HL-60 (cell line): Measurements from ENCODE around the gene LSM12.

Experiments used
- GABPA ChIP-seq: IDR thresholded peaks from 2 replicates; pipeline ENCODE4 v1.6.1; 2012; ENCODE audit warnings: low read depth
- POLR2AphosphoS5 ChIP-seq: IDR thresholded peaks from 2 replicates; pipeline ENCODE4 v1.6.1; 2012; ENCODE audit warnings: low read depth
- SPI1 ChIP-seq: IDR thresholded peaks from 2 replicates; pipeline ENCODE4 v1.6.1; 2012; ENCODE audit warnings: low read depth, mild to moderate bottlenecking, borderline replicate concordance
- TF ChIP-seq, protein P1 (sequence below): IDR thresholded peaks from one replicate; pipeline ENCODE4 v1.5.1; 2011; ENCODE audit warnings: low read length, control low read depth, inconsistent platforms; ENCODE audit not compliant: insufficient read depth
- TF ChIP-seq, protein P2 (sequence below): IDR thresholded peaks from 2 replicates; pipeline ENCODE4 v1.6.1; 2012; ENCODE audit warnings: low read depth; ENCODE audit not compliant: insufficient replicate concordance

DNA sequence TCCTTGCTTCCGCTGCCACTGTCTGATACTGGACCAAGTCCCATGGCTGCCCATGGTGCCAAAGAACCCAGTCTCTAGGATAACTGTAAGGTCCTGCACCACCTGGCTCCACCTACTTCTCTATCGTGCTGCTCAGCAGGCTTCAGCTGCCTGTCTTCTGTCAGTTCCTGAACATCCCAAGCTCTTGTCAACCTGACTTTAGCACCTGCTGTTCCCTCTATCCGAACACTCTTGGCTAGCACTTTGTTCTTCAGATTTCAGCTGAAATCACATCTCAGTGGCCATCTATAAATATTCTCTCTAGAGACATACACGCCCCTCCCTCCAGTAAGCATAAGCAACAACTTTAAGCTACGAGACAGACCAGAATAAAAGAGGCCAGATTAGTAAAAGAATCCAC, 36.7 kb downstream of the LSM12 start:
- no peak for TF ChIP-seq POLR2AphosphoS5
- TF ChIP-seq, protein P1, sequence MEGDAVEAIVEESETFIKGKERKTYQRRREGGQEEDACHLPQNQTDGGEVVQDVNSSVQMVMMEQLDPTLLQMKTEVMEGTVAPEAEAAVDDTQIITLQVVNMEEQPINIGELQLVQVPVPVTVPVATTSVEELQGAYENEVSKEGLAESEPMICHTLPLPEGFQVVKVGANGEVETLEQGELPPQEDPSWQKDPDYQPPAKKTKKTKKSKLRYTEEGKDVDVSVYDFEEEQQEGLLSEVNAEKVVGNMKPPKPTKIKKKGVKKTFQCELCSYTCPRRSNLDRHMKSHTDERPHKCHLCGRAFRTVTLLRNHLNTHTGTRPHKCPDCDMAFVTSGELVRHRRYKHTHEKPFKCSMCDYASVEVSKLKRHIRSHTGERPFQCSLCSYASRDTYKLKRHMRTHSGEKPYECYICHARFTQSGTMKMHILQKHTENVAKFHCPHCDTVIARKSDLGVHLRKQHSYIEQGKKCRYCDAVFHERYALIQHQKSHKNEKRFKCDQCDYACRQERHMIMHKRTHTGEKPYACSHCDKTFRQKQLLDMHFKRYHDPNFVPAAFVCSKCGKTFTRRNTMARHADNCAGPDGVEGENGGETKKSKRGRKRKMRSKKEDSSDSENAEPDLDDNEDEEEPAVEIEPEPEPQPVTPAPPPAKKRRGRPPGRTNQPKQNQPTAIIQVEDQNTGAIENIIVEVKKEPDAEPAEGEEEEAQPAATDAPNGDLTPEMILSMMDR = no peak
- no peak for TF ChIP-seq GABPA
- TF ChIP-seq, protein P2, sequence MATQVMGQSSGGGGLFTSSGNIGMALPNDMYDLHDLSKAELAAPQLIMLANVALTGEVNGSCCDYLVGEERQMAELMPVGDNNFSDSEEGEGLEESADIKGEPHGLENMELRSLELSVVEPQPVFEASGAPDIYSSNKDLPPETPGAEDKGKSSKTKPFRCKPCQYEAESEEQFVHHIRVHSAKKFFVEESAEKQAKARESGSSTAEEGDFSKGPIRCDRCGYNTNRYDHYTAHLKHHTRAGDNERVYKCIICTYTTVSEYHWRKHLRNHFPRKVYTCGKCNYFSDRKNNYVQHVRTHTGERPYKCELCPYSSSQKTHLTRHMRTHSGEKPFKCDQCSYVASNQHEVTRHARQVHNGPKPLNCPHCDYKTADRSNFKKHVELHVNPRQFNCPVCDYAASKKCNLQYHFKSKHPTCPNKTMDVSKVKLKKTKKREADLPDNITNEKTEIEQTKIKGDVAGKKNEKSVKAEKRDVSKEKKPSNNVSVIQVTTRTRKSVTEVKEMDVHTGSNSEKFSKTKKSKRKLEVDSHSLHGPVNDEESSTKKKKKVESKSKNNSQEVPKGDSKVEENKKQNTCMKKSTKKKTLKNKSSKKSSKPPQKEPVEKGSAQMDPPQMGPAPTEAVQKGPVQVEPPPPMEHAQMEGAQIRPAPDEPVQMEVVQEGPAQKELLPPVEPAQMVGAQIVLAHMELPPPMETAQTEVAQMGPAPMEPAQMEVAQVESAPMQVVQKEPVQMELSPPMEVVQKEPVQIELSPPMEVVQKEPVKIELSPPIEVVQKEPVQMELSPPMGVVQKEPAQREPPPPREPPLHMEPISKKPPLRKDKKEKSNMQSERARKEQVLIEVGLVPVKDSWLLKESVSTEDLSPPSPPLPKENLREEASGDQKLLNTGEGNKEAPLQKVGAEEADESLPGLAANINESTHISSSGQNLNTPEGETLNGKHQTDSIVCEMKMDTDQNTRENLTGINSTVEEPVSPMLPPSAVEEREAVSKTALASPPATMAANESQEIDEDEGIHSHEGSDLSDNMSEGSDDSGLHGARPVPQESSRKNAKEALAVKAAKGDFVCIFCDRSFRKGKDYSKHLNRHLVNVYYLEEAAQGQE = no peak
- TF ChIP-seq SPI1 = no peak
